Keratinocyte (primary cell): ENCODE results near the gene HIVEP2. TPM values are rescaled to one million over a fixed set of nuclear protein-coding genes. Genes with fewer than 3 reads are reported as not detected.

Experiments
- DNase-seq: peaks from one replicate; pipeline ENCODE4 v3.0.0-alpha.2; 2011; ENCODE audit warnings: low read depth, missing footprints, low spot score
- FAIRE-seq: peaks from 2 replicates; lab custom pipeline; 2011; peaks lifted over from hg19 to GRCh38; lab: Jason Lieb, UNC
- H2AFZ ChIP-seq: 2 replicates; pipeline ENCODE4 v1.6.0; 2012; ENCODE audit warnings: low read length, control low read depth, inconsistent platforms; ENCODE audit not compliant: control insufficient read depth
- H3K27ac ChIP-seq: 2 replicates; pipeline ENCODE4 v1.5.1; 2011; ENCODE audit warnings: low read length; ENCODE audit not compliant: control insufficient read depth, insufficient read depth
- H3K27me3 ChIP-seq: 3 replicates; pipeline ENCODE4 v1.6.0; 2011; ENCODE audit warnings: low read length; ENCODE audit not compliant: control insufficient read depth, insufficient read depth; ENCODE audit errors: extremely low read depth
- H3K36me3 ChIP-seq, 2 experiments: 2 replicates in 1 of 2; 3 replicates in 1 of 2; pipeline ENCODE4 v1.5.1; 2011; ENCODE audit warnings: low read length in 2 of 2, mild to moderate bottlenecking in 1 of 2; ENCODE audit not compliant: control insufficient read depth in 2 of 2, insufficient read depth in 2 of 2; ENCODE audit errors: extremely low read depth in 1 of 2
- H3K4me1 ChIP-seq: 3 replicates; pipeline ENCODE4 v1.5.1; 2011; ENCODE audit warnings: low read length; ENCODE audit not compliant: control insufficient read depth, insufficient read depth; ENCODE audit errors: extremely low read depth
- H3K4me2 ChIP-seq: 3 replicates; pipeline ENCODE4 v1.6.0; 2011; ENCODE audit warnings: low read depth, low read length; ENCODE audit not compliant: control insufficient read depth, insufficient read depth; ENCODE audit errors: extremely low read depth
- H3K4me3 ChIP-seq, 3 experiments: fragments of 200-600 bp in 1 of 3; sonication (generic) in 1 of 3; 2 replicates in 2 of 3; 3 replicates in 1 of 3; pipeline ENCODE4 v1.5.1; 2011 to 2016; ENCODE audit warnings: low read length in 3 of 3, mild to moderate bottlenecking in 3 of 3, control low read depth in 2 of 3, inconsistent platforms in 1 of 3, low read depth in 1 of 3, mixed read lengths in 1 of 3, mixed run types in 1 of 3, moderate library complexity in 1 of 3; ENCODE audit not compliant: control insufficient read depth in 2 of 3, insufficient read depth in 2 of 3; ENCODE audit errors: extremely low read depth in 1 of 3
- H3K79me2 ChIP-seq: 2 replicates; pipeline ENCODE4 v1.6.0; 2012; ENCODE audit warnings: low read length; ENCODE audit not compliant: control insufficient read depth, insufficient read depth
- H3K9ac ChIP-seq: 3 replicates; pipeline ENCODE4 v1.6.0; 2011; ENCODE audit warnings: low read length; ENCODE audit not compliant: control insufficient read depth, insufficient read depth; ENCODE audit errors: extremely low read depth
- H3K9me1 ChIP-seq: 3 replicates; pipeline ENCODE4 v1.6.0; 2011; ENCODE audit warnings: low read length; ENCODE audit not compliant: control insufficient read depth, insufficient read depth; ENCODE audit errors: extremely low read depth
- H3K9me3 ChIP-seq: 2 replicates; pipeline ENCODE4 v1.5.1; 2012; ENCODE audit warnings: low read depth, low read length; ENCODE audit not compliant: control insufficient read depth
- H4K20me1 ChIP-seq: 3 replicates; pipeline ENCODE4 v1.6.0; 2011; ENCODE audit warnings: low read length; ENCODE audit not compliant: control insufficient read depth, insufficient read depth; ENCODE audit errors: extremely low read depth
- CTCF ChIP-seq, 3 experiments: IDR thresholded peaks in 1 of 3; conservative IDR thresholded peaks in 1 of 3; optimal IDR thresholded peaks in 1 of 3; 2 replicates in 2 of 3; 3 replicates in 1 of 3; pipeline versions ENCODE3 to v1.5.1; 2011; ENCODE audit warnings: low read length in 3 of 3, mild to moderate bottlenecking in 3 of 3, moderate library complexity in 2 of 3, control low read depth in 1 of 3, inconsistent platforms in 1 of 3; ENCODE audit not compliant: insufficient read depth in 2 of 3; ENCODE audit errors: extremely low read depth in 1 of 3
- EZH2 ChIP-seq: IDR thresholded peaks from one replicate; pipeline ENCODE4 v1.6.1; 2012; ENCODE audit warnings: inconsistent platforms, mild to moderate bottlenecking, low read length, moderate library complexity
- dilution Hi-C: fragments of 300-500 bp; cut with MboI; formaldehyde crosslinking; loops from one replicate; pipeline ENCODE4 v1.7.0; 2020; ENCODE audit warnings: low sequenced_read_pairs; ENCODE audit not compliant: extremely low pct_ligation_motif_present
- polyA plus RNA-seq, 5 experiments: library from polyadenylated mRNA; depleted of rRNA in 3 of 5; stranded (reverse) in 3 of 5; stranded (forward) in 1 of 5; unstranded in 1 of 5; fragments of >200 nt; gene quantifications; 1 replicate in 1 of 5; 2 replicates in 3 of 5; 3 replicates in 1 of 5; pipeline versions ENCODE4 v1.2.1 to v1.2.3, GENCODE V29; 2011 to 2012; ENCODE audit warnings: missing spikeins in 2 of 5, low read depth in 1 of 5, low replicate concordance in 1 of 5

HIVEP2 gene
- polyA plus RNA-seq, 1 donor (not counting 4 experiments of a cell fraction or from before 2014, with no cell fraction given): 8.9 TPM

GRCh38 chr6:142708651-142709050, 236.3 kb downstream of the HIVEP2 start:
- no peak overlapping the region for H3K9ac ChIP-seq
- H3K9me1 ChIP-seq: no peaks in the 10 kb centered on the region
- no peaks in the 10 kb centered on the region for H3K27me3 ChIP-seq
- no peak overlapping the region for H3K27ac ChIP-seq
- H4K20me1 ChIP-seq: no peaks in the 10 kb centered on the region
- no peaks in the 10 kb centered on the region for H3K9me3 ChIP-seq
- no peak overlapping the region for H2AFZ ChIP-seq
- DNase-seq (no peak), FAIRE-seq (no peak)
- dilution Hi-C loops: no loop called here
- no peaks in the 10 kb centered on the region for H3K4me1 ChIP-seq
- H3K4me3 ChIP-seq: no peak overlapping the region
- no peaks in the 10 kb centered on the region for H3K79me2 ChIP-seq
- no peak overlapping the region for H3K4me2 ChIP-seq
- H3K36me3 ChIP-seq: no peaks in the 10 kb centered on the region
- TF ChIP-seq EZH2: no peak
- no peak for TF ChIP-seq CTCF (optimal IDR thresholded peaks at IDR 0.05 in 1 of 3, IDR thresholded peaks at IDR 0.05 in 1 of 3, conservative IDR thresholded peaks at IDR 0.05 in 1 of 3; ENCODE audit: extremely low read depth in 1 of 3, insufficient read depth in 2 of 3, low read length in 3 of 3)

GRCh38 chr6:142707255-142707654, 237.7 kb downstream of the HIVEP2 start:
- H3K4me2 ChIP-seq: no peak overlapping the region
- FAIRE-seq (no peak), DNase-seq (no peak)
- H3K9ac ChIP-seq: no peak overlapping the region
- dilution Hi-C loops: no loop called here
- H4K20me1 ChIP-seq: no peaks in the 10 kb centered on the region
- no peaks in the 10 kb centered on the region for H3K27me3 ChIP-seq
- H2AFZ ChIP-seq: no peak overlapping the region
- H3K79me2 ChIP-seq: no peaks in the 10 kb centered on the region
- no peak for TF ChIP-seq EZH2
- no peak for TF ChIP-seq CTCF (optimal IDR thresholded peaks at IDR 0.05 in 1 of 3, IDR thresholded peaks at IDR 0.05 in 1 of 3, conservative IDR thresholded peaks at IDR 0.05 in 1 of 3; ENCODE audit: extremely low read depth in 1 of 3, insufficient read depth in 2 of 3, low read length in 3 of 3)
- no peaks in the 10 kb centered on the region for H3K9me1 ChIP-seq
- H3K4me3 ChIP-seq: no peak overlapping the region
- no peaks in the 10 kb centered on the region for H3K36me3 ChIP-seq
- no peak overlapping the region for H3K27ac ChIP-seq
- H3K4me1 ChIP-seq: peaks cover 12% of the 10 kb centered on the region
- no peaks in the 10 kb centered on the region for H3K9me3 ChIP-seq
